K562 (cell line): ENCODE measurements around the gene CFAP410. TPM values are rescaled to one million over a fixed set of nuclear protein-coding genes. Genes with fewer than 3 reads are reported as not detected.
A peak's percentile ranks its signal among the peaks of the same experiment; 100 is the strongest.
"Not testable (repeated sequence)": the region's sequence is repeated elsewhere in the genome, so short reads cannot be mapped to it uniquely, and the experiment has no call there.

Source experiments
- ATAC-seq: fragments of 200-7000 bp; cut with Tn5 transposase; 3 replicates; pipeline ENCODE4 v1.9.1; 2020; ENCODE audit warnings: moderate library complexity
- BruUV-seq: library from RNA; stranded (reverse); fragments of 400-500 nt; replicated peaks from 2 replicates; lab custom pipeline; 2021; lab: Mats Ljungman, UMichigan
- CTCF ChIA-PET: fragments of 300-600 bp; formaldehyde crosslinking; extraction: SDS; loops from one replicate; lab custom pipeline; 2021; ENCODE audit warnings: low intra/inter-chr PET ratio; lab: Yijun Ruan, JAX
- POLR2A ChIA-PET: fragments of 300-600, 350-650 bp; sonication (Branson Sonifier 250); formaldehyde crosslinking; extraction: SDS; loops from one replicate; lab custom pipeline; 2021; ENCODE audit warnings: antibody characterized with exemption, inconsistent platforms; lab: Yijun Ruan, JAX
- DNase-seq, 4 experiments: peaks; one replicate each; pipeline versions ENCODE4 v3.0.0 to v3.0.0-alpha.2; 2011 to 2018; ENCODE audit warnings: low spot score in 3 of 4, mixed read lengths in 3 of 4; ENCODE audit errors: extremely low read depth in 1 of 4
- FAIRE-seq: peaks from 2 replicates; lab custom pipeline; 2011; peaks lifted over from hg19 to GRCh38; lab: Jason Lieb, UNC
- H2AFZ ChIP-seq: 2 replicates; pipeline ENCODE4 v1.6.0; 2011; ENCODE audit warnings: low read depth, low read length, control low read depth, inconsistent platforms
- H3K27ac ChIP-seq: fragments of 200-600 bp; 3 replicates; pipeline ENCODE4 v1.8.0; 2011; ENCODE audit warnings: low read depth, mild to moderate bottlenecking, control low read depth, inconsistent platforms, low read length, moderate library complexity, mixed read lengths; ENCODE audit errors: extremely low read depth
- H3K27me3 ChIP-seq, 2 experiments: fragments of 300-600 bp in 1 of 2; 2 replicates in 1 of 2; 3 replicates in 1 of 2; pipeline versions ENCODE4 v1.6.0 to v1.8.0; 2011; ENCODE audit warnings: inconsistent platforms in 2 of 2, low read length in 2 of 2, mild to moderate bottlenecking in 1 of 2, mixed read lengths in 1 of 2, moderate library complexity in 1 of 2; ENCODE audit not compliant: control insufficient read depth in 2 of 2, insufficient read depth in 2 of 2
- H3K36me3 ChIP-seq: fragments of 300-600 bp; 3 replicates; pipeline ENCODE4 v1.8.0; 2011; ENCODE audit warnings: mild to moderate bottlenecking, low read length, inconsistent platforms; ENCODE audit not compliant: control insufficient read depth, insufficient read depth
- H3K4me1 ChIP-seq, 2 experiments: fragments of 200-600 bp in 1 of 2; replicated peaks in 1 of 2; 2 replicates in 1 of 2; 3 replicates in 1 of 2; pipeline versions ENCODE4 v1.5.1 to v1.8.0; 2011; ENCODE audit warnings: inconsistent platforms in 2 of 2, low read length in 2 of 2, mild to moderate bottlenecking in 1 of 2, mixed read lengths in 1 of 2, moderate library complexity in 1 of 2; ENCODE audit not compliant: control insufficient read depth in 2 of 2, insufficient read depth in 2 of 2
- H3K4me2 ChIP-seq: 2 replicates; pipeline ENCODE4 v1.6.1; 2011; ENCODE audit warnings: low read length, control low read depth, inconsistent platforms, mixed read lengths; ENCODE audit not compliant: insufficient read depth
- H3K4me3 ChIP-seq: fragments of 200-600 bp; sonication (generic), shearing (Covaris generic); 2 replicates; pipeline ENCODE4 v1.5.1; 2016; ENCODE audit warnings: control low read depth, inconsistent platforms
- H3K79me2 ChIP-seq: fragments of 200-600 bp; 3 replicates; pipeline ENCODE4 v1.8.0; 2011; ENCODE audit warnings: low read length, inconsistent platforms; ENCODE audit not compliant: control insufficient read depth, insufficient read depth
- H3K9ac ChIP-seq, 2 experiments: 2 replicates each; pipeline versions ENCODE4 v1.6.0 to v1.6.1; 2011; ENCODE audit warnings: low read depth in 2 of 2, low read length in 2 of 2, control low read depth in 1 of 2, inconsistent platforms in 1 of 2, mild to moderate bottlenecking in 1 of 2, mixed read lengths in 1 of 2; ENCODE audit not compliant: insufficient read depth in 1 of 2
- H3K9me1 ChIP-seq: one replicate; pipeline ENCODE4 v1.6.0; 2011; ENCODE audit warnings: inconsistent platforms, mild to moderate bottlenecking, low read length, moderate library complexity; ENCODE audit not compliant: control insufficient read depth, insufficient read depth
- H3K9me3 ChIP-seq: replicated peaks from 2 replicates; pipeline ENCODE4 v1.5.1; 2011; ENCODE audit warnings: low read depth, low read length, inconsistent platforms; ENCODE audit not compliant: control insufficient read depth, insufficient read depth
- H4K20me1 ChIP-seq: replicated peaks from 2 replicates; pipeline ENCODE4 v1.6.1; 2011; ENCODE audit warnings: low read length, inconsistent platforms, mixed read lengths; ENCODE audit not compliant: control insufficient read depth, insufficient read depth
- CEBPB ChIP-seq: fragments of 450-650 bp; IDR thresholded peaks from 2 replicates; pipeline ENCODE4 v1.6.1; 2016; ENCODE audit warnings: missing genetic modification characterization, missing compliant biosample characterization
- WGBS: fragments of 100-300 bp; shearing (Covaris generic); methylation state at CpG from one replicate; pipeline ENCODE4 v1.1.6; 2016; ENCODE audit warnings: low coverage, mixed read lengths; ENCODE audit not compliant: insufficient coverage; ENCODE audit errors: missing lambda C conversion rate; 5-methylcytosine and 5-hydroxymethylcytosine counted together
- in situ Hi-C: fragments of 300-500 bp; cut with MboI; formaldehyde crosslinking; loops from 4 replicates; pipeline ENCODE4 v1.15.0; 2018; ENCODE audit warnings: inconsistent platforms, mixed read lengths
- intact Hi-C: fragments of 100-400 bp; cut with micrococcal nuclease; formaldehyde crosslinking; loops from 2 replicates; pipeline ENCODE4 v1.14.2; 2022
- polyA plus RNA-seq, 8 experiments: library from polyadenylated mRNA; depleted of rRNA in 4 of 8; stranded (reverse) in 5 of 8; unstranded in 3 of 8; fragments of >200 nt; fragmentation: Nextera tagmentation in 2 of 8; fragmentation: Illumina TruSeq in 1 of 8; extraction: Ambion mirVana in 2 of 8; extraction: Trizol in 1 of 8; gene quantifications; 2 replicates each; pipeline versions ENCODE4 v1.2.1 to v1.2.3, GENCODE V29; 2011 to 2014; ENCODE audit warnings: inconsistent platforms in 1 of 8, missing spikeins in 1 of 8
- total RNA-seq, 7 experiments: library from RNA; depleted of rRNA in 6 of 7; stranded (reverse); fragments of >200 nt in 6 of 7; fragmentation: Illumina TruSeq in 2 of 7; extraction: Trizol in 2 of 7; gene quantifications; 2 replicates each; pipeline versions ENCODE4 v1.2.1 to v1.2.3, GENCODE V29; 2011 to 2021; ENCODE audit warnings: low replicate concordance in 1 of 7

The CFAP410 gene
- total and polyA plus RNA-seq, 9 of the 15 experiments (the other 6 are each of a cell fraction or from before 2014, with no cell fraction given), result 0.07 to 17.3 (median 2.3) TPM

- intact Hi-C loops, H3K36me3 ChIP-seq, H3K4me3 ChIP-seq, H4K20me1 ChIP-seq, in situ Hi-C loops, H3K4me2 ChIP-seq, H3K9me1 ChIP-seq, FAIRE-seq, H3K27ac ChIP-seq, DNase-seq, H3K9ac ChIP-seq, ATAC-seq, BruUV-seq, CTCF ChIA-PET, H3K9me3 ChIP-seq, H2AFZ ChIP-seq, H3K79me2 ChIP-seq: not testable (repeated sequence)
- Histone ChIP-seq H3K4me1 (peaks cover 11 to 24% of the 10 kb centered on the region in 2 experiments; a peak in 4 of 5 replicates), H3K27me3 (peaks cover 23 to 35% of the 10 kb centered on the region in 2 experiments)
- WGBS, result 50% methylated on average over 8 of the region's 8 CpGs
- POLR2A ChIA-PET, result interaction anchor here (0.6 to 1.2 kb wide), 4 partner anchors 8 to 174 kb away, joined by 3 to 5 read pairs (median 3); no protein-coding TSS in a partner anchor
Observed at GRCh38 chr21:44342981-44343380, 3.8 kb upstream of the CFAP410 start.

GRCh38 chr21:44341726-44342458 lies 2.7 kb upstream of the CFAP410 start:
- H3K9ac ChIP-seq, result 0 out of 4 replicates have a peak overlapping the region, but pooled peaks of 1 of the 2 experiments have one; percentile 61
- peak overlapping the region; percentile 34; the same call in 1 of the 2 replicates for H2AFZ ChIP-seq
- H3K27me3 ChIP-seq, result peaks cover 19 to 25% of the 10 kb centered on the region in 2 experiments
- POLR2A ChIA-PET, H3K4me3 ChIP-seq, H3K36me3 ChIP-seq, DNase-seq, in situ Hi-C loops, H3K4me2 ChIP-seq, H3K9me3 ChIP-seq, H3K9me1 ChIP-seq, H4K20me1 ChIP-seq, FAIRE-seq, H3K27ac ChIP-seq, BruUV-seq, ATAC-seq, intact Hi-C loops, CTCF ChIA-PET, H3K79me2 ChIP-seq: not testable (repeated sequence)
- peaks cover 17 to 22% of the 10 kb centered on the region in 2 experiments; a peak in 4 of 5 replicates for H3K4me1 ChIP-seq
- peak; percentile 14; the same call in 1 of the 2 replicates for TF ChIP-seq CEBPB (tag)
- WGBS, result 50% methylated on average over 12 of the region's 12 CpGs
